Measurements from ENCODE around the gene CSNK1E. TPM values are rescaled to one million over a fixed set of nuclear protein-coding genes. Genes with fewer than 3 reads are reported as not detected.

Gene CSNK1E
- total and polyA plus RNA-seq, 2 of the 8 experiments (the other 6 are each of a cell fraction or from before 2014, with no cell fraction given), result 247 to 263 TPM

DNA sequence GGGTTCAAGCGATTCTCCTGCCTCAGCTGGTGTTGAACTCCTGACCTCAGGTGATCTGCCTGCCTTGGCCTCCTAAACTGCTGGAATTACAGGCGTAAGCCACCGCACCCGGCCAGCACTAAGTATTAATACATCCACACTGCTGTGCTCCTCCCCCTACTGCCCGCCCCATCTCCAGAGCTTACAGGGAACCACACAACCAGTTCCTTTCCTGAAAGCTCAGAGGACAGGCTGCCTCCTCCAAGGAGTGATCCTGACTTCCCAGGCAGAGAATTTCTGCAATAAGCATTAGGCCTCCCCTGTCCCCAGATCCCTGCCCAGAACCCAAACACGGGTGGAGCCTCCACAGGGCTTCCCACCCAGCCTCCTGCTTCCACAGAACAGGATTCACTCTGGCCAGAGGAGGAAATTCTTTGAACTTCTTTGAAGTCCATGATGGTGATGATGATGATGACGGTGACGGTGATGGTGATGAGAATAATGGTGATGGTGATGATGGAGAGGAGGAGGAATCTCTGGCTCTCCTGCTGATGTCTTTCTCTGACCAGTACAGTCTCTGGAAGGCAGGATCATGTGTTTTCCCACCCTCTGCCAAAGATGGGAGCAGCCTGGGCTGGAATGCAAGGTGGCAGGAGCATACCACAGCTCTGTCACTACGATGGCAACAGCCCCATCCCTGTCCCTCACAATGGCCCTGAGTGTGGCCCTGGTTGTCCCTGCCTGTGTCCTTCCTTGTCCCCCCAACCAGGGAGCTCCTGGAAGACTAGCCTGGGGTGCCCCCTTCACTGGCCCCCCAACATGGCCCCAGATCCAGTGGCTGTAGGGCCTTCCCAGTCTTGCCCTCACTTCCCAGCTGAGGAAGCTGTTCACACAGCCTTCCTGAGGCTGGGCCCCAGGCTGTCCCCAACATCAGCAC lies 33.5 kb upstream of the CSNK1E start (continued):
- TF ChIP-seq, protein P1, sequence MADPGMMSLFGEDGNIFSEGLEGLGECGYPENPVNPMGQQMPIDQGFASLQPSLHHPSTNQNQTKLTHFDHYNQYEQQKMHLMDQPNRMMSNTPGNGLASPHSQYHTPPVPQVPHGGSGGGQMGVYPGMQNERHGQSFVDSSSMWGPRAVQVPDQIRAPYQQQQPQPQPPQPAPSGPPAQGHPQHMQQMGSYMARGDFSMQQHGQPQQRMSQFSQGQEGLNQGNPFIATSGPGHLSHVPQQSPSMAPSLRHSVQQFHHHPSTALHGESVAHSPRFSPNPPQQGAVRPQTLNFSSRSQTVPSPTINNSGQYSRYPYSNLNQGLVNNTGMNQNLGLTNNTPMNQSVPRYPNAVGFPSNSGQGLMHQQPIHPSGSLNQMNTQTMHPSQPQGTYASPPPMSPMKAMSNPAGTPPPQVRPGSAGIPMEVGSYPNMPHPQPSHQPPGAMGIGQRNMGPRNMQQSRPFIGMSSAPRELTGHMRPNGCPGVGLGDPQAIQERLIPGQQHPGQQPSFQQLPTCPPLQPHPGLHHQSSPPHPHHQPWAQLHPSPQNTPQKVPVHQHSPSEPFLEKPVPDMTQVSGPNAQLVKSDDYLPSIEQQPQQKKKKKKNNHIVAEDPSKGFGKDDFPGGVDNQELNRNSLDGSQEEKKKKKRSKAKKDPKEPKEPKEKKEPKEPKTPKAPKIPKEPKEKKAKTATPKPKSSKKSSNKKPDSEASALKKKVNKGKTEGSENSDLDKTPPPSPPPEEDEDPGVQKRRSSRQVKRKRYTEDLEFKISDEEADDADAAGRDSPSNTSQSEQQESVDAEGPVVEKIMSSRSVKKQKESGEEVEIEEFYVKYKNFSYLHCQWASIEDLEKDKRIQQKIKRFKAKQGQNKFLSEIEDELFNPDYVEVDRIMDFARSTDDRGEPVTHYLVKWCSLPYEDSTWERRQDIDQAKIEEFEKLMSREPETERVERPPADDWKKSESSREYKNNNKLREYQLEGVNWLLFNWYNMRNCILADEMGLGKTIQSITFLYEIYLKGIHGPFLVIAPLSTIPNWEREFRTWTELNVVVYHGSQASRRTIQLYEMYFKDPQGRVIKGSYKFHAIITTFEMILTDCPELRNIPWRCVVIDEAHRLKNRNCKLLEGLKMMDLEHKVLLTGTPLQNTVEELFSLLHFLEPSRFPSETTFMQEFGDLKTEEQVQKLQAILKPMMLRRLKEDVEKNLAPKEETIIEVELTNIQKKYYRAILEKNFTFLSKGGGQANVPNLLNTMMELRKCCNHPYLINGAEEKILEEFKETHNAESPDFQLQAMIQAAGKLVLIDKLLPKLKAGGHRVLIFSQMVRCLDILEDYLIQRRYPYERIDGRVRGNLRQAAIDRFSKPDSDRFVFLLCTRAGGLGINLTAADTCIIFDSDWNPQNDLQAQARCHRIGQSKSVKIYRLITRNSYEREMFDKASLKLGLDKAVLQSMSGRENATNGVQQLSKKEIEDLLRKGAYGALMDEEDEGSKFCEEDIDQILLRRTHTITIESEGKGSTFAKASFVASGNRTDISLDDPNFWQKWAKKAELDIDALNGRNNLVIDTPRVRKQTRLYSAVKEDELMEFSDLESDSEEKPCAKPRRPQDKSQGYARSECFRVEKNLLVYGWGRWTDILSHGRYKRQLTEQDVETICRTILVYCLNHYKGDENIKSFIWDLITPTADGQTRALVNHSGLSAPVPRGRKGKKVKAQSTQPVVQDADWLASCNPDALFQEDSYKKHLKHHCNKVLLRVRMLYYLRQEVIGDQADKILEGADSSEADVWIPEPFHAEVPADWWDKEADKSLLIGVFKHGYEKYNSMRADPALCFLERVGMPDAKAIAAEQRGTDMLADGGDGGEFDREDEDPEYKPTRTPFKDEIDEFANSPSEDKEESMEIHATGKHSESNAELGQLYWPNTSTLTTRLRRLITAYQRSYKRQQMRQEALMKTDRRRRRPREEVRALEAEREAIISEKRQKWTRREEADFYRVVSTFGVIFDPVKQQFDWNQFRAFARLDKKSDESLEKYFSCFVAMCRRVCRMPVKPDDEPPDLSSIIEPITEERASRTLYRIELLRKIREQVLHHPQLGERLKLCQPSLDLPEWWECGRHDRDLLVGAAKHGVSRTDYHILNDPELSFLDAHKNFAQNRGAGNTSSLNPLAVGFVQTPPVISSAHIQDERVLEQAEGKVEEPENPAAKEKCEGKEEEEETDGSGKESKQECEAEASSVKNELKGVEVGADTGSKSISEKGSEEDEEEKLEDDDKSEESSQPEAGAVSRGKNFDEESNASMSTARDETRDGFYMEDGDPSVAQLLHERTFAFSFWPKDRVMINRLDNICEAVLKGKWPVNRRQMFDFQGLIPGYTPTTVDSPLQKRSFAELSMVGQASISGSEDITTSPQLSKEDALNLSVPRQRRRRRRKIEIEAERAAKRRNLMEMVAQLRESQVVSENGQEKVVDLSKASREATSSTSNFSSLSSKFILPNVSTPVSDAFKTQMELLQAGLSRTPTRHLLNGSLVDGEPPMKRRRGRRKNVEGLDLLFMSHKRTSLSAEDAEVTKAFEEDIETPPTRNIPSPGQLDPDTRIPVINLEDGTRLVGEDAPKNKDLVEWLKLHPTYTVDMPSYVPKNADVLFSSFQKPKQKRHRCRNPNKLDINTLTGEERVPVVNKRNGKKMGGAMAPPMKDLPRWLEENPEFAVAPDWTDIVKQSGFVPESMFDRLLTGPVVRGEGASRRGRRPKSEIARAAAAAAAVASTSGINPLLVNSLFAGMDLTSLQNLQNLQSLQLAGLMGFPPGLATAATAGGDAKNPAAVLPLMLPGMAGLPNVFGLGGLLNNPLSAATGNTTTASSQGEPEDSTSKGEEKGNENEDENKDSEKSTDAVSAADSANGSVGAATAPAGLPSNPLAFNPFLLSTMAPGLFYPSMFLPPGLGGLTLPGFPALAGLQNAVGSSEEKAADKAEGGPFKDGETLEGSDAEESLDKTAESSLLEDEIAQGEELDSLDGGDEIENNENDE (IDR thresholded peaks at IDR 0.05; ENCODE audit: insufficient replicate concordance, low read length), result no peak
- peak; percentile 76 for TF ChIP-seq POLR2AphosphoS5 (IDR thresholded peaks at IDR 0.05; ENCODE audit: low read depth, low read length)

Data from H1 (cell line).